ENCODE results near the gene CHN1.

The CHN1 gene

GRCh38 chr2:174874085-174874484, 131.1 kb downstream of the CHN1 start:
- DNase-seq (ENCODE audit: low read depth, low spot score) = no peak

- DNase-seq (ENCODE audit: low read depth, low spot score) = no peak
These were observed 131.7 kb downstream of the CHN1 start for GRCh38 chr2:174873471-174873870.

- DNase-seq (ENCODE audit: low read depth, low spot score) = no peak
These were observed 134.4 kb downstream of the CHN1 start for GRCh38 chr2:174870787-174871186.

- DNase-seq (ENCODE audit: low read depth, low spot score) = no peak
These were observed 136.3 kb downstream of the CHN1 start for GRCh38 chr2:174868878-174869277.

GRCh38 chr2:174866421-174866820, 138.8 kb downstream of the CHN1 start:
- DNase-seq (ENCODE audit: low read depth, low spot score) = no peak

GRCh38 chr2:174863183-174863582, 142.0 kb downstream of the CHN1 start:
- no peak for DNase-seq (ENCODE audit: low read depth, low spot score)

GRCh38 chr2:174859563-174860169, 145.5 kb downstream of the CHN1 start:
- DNase-seq (ENCODE audit: low read depth, low spot score) = no peak

GRCh38 chr2:174858745-174859144, 146.4 kb downstream of the CHN1 start:
- no peak for DNase-seq (ENCODE audit: low read depth, low spot score)

- DNase-seq (ENCODE audit: low read depth, low spot score) = no peak
These were observed 148.7 kb downstream of the CHN1 start for GRCh38 chr2:174856447-174856846.

GRCh38 chr2:174846941-174847938, 157.9 kb downstream of the CHN1 start:
- peak; percentile 33 for DNase-seq (ENCODE audit: low read depth, low spot score)

GRCh38 chr2:174846218-174846617, 159.0 kb downstream of the CHN1 start:
- no peak for DNase-seq (ENCODE audit: low read depth, low spot score)

- no peak for DNase-seq (ENCODE audit: low read depth, low spot score)
These were observed 160.9 kb downstream of the CHN1 start for GRCh38 chr2:174844295-174844708.

GRCh38 chr2:174842496-174842895, 162.7 kb downstream of the CHN1 start:
- no peak for DNase-seq (ENCODE audit: low read depth, low spot score)

GRCh38 chr2:174841936-174842335, 163.2 kb downstream of the CHN1 start:
- no peak for DNase-seq (ENCODE audit: low read depth, low spot score)

- no peak for DNase-seq (ENCODE audit: low read depth, low spot score)
These were observed 163.8 kb downstream of the CHN1 start for GRCh38 chr2:174841350-174841749.

- DNase-seq (ENCODE audit: low read depth, low spot score) = no peak
These were observed 164.7 kb downstream of the CHN1 start for GRCh38 chr2:174840436-174840835.

- DNase-seq (ENCODE audit: low read depth, low spot score) = no peak
These were observed 165.5 kb downstream of the CHN1 start for GRCh38 chr2:174839662-174840061.

GRCh38 chr2:174836995-174837390, 168.2 kb downstream of the CHN1 start:
- no peak for DNase-seq (ENCODE audit: low read depth, low spot score)

- no peak for DNase-seq (ENCODE audit: low read depth, low spot score)
These were observed 168.7 kb downstream of the CHN1 start for GRCh38 chr2:174836377-174836994.

- peak; percentile 81 for DNase-seq (ENCODE audit: low read depth, low spot score)
These were observed 169.4 kb downstream of the CHN1 start for GRCh38 chr2:174835797-174836255.

GRCh38 chr2:174833737-174834136, 171.4 kb downstream of the CHN1 start:
- peak; percentile 36 for DNase-seq (ENCODE audit: low read depth, low spot score)

- DNase-seq (ENCODE audit: low read depth, low spot score) = no peak
These were observed 174.6 kb downstream of the CHN1 start for GRCh38 chr2:174830561-174830960.
